HepG2 (cell line): ENCODE data around the gene ECM1. TPM values are rescaled to one million over a fixed set of nuclear protein-coding genes. Genes with fewer than 3 reads are reported as not detected.
A peak's percentile ranks its signal among the peaks of the same experiment; 100 is the strongest.

Source experiments
- GATAD2A ChIP-seq: IDR thresholded peaks from 2 replicates; pipeline ENCODE4 v1.6.1; 2016
- SALL2 ChIP-seq: sonication (generic); formaldehyde crosslinking; IDR thresholded peaks from 2 replicates; pipeline ENCODE4 v1.8.1; 2023; ENCODE audit warnings: mild to moderate bottlenecking, missing genetic modification reagents, inconsistent platforms
- SIN3A ChIP-seq: IDR thresholded peaks from 2 replicates; pipeline ENCODE4 v1.6.1; 2011; ENCODE audit warnings: low read depth, mild to moderate bottlenecking, control low read depth, low read length, borderline replicate concordance
- SMAD9 ChIP-seq: sonication (generic); formaldehyde crosslinking; IDR thresholded peaks from 2 replicates; pipeline ENCODE4 v1.5.1; 2020; ENCODE audit warnings: mild to moderate bottlenecking, missing genetic modification reagents
- ZFY ChIP-seq: sonication (generic); formaldehyde crosslinking; IDR thresholded peaks from 2 replicates; pipeline ENCODE4 v1.4.0; 2020; ENCODE audit warnings: missing genetic modification reagents
- ZNF180 ChIP-seq: sonication (generic); formaldehyde crosslinking; IDR thresholded peaks from 2 replicates; pipeline ENCODE4 v1.4.0; 2020; ENCODE audit warnings: low read depth, missing genetic modification reagents, borderline replicate concordance
- ZNF256 ChIP-seq: sonication (generic); formaldehyde crosslinking; conservative IDR thresholded peaks from 2 replicates; pipeline ENCODE4 v1.4.0; 2020; ENCODE audit warnings: missing genetic modification reagents
- ZNF737 ChIP-seq: sonication (generic); formaldehyde crosslinking; IDR thresholded peaks from 2 replicates; pipeline ENCODE4 v1.5.0; 2020; ENCODE audit warnings: missing genetic modification reagents, mild to moderate bottlenecking, borderline replicate concordance
- ZNF850 ChIP-seq: sonication (generic); formaldehyde crosslinking; conservative IDR thresholded peaks from 2 replicates; pipeline ENCODE4 v1.9.0; 2021; ENCODE audit warnings: mild to moderate bottlenecking, missing genetic modification reagents
- polyA plus RNA-seq, 8 experiments: library from polyadenylated mRNA; depleted of rRNA in 3 of 8; stranded (reverse) in 7 of 8; unstranded in 1 of 8; fragments of >200 nt; fragmentation: Illumina TruSeq in 4 of 8; extraction: Trizol in 4 of 8; gene quantifications; 2 replicates each; pipeline versions ENCODE4 v1.2.1 to v1.2.3, GENCODE V29; 2011 to 2016; ENCODE audit warnings: low read depth in 4 of 8, missing spikeins in 1 of 8, mixed read lengths in 1 of 8; ENCODE audit not compliant: insufficient read depth in 1 of 8
- total RNA-seq, 5 experiments: library from RNA; depleted of rRNA; stranded (reverse); fragments of >200 nt; fragmentation: Illumina TruSeq; extraction: Trizol; gene quantifications; 2 replicates each; pipeline ENCODE4 v1.2.3, GENCODE V29; 2016; ENCODE audit warnings: low read depth in 1 of 5
- TF ChIP-seq, protein P1 (sequence below), 2 experiments: sonication (generic) in 1 of 2; formaldehyde crosslinking in 1 of 2; IDR thresholded peaks; 2 replicates each; pipeline versions ENCODE4 v1.4.0 to v1.6.1; 2016 to 2020; ENCODE audit warnings: borderline replicate concordance in 1 of 2, low read depth in 1 of 2, mild to moderate bottlenecking in 1 of 2, missing genetic modification reagents in 1 of 2
- TF ChIP-seq, protein P2 (sequence below): sonication (generic); formaldehyde crosslinking; IDR thresholded peaks from 2 replicates; pipeline ENCODE4 v1.4.0; 2020; ENCODE audit warnings: mild to moderate bottlenecking, missing genetic modification reagents
- TF ChIP-seq, protein P3 (sequence below): sonication (generic); formaldehyde crosslinking; conservative IDR thresholded peaks from 2 replicates; pipeline ENCODE4 v1.8.0; 2022; ENCODE audit warnings: mild to moderate bottlenecking, moderate library complexity, missing genetic modification reagents

ECM1 gene
- total and polyA plus RNA-seq, 2 of the 13 experiments (the other 11 are each of a cell fraction or from before 2014, with no cell fraction given): 0.42 to 1.0 TPM

DNA sequence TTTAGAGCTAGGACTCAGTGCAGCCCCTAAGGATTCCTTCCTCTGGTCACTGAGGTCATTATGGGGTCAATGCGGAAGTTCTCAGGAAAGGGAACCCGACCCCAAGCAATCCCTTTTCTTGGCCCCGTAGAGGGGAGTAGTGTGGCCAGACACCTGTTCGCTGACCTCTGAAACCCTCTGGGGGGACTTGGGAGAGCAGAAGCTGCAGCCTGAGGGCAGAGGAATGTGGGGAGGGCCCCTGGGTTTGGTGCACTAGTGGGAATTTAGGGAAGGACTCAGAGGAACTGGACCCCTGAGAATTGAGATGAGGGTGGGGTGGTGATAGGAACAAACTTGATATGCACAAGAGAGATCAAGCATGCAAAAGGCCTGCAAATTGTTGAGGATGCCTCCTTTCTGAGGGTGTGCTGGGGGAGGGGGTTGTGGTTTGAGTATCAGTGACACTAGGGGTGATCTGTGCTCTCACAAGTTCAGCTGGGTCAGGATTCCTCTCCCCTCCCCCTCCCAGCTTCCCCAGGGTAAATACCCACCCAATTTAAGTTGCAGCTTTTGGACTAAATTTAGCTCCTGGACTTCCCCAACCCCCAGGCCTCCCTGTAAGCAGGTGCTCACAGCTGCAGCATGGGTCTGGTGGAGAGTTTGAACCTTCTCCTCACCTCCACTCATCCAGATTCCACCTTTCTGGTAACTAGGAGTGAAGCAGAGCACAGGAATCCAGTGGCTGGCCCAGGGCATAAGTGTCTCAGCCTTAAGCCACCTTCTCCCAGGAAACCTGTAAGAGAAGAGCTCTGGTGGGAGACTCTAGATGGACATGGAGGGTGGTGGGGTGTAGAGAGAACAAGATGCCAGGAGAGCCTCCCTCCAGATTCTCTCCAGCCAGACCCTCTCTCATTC, 54.8 kb downstream of the ECM1 start (continued):
- TF ChIP-seq, protein P1, sequence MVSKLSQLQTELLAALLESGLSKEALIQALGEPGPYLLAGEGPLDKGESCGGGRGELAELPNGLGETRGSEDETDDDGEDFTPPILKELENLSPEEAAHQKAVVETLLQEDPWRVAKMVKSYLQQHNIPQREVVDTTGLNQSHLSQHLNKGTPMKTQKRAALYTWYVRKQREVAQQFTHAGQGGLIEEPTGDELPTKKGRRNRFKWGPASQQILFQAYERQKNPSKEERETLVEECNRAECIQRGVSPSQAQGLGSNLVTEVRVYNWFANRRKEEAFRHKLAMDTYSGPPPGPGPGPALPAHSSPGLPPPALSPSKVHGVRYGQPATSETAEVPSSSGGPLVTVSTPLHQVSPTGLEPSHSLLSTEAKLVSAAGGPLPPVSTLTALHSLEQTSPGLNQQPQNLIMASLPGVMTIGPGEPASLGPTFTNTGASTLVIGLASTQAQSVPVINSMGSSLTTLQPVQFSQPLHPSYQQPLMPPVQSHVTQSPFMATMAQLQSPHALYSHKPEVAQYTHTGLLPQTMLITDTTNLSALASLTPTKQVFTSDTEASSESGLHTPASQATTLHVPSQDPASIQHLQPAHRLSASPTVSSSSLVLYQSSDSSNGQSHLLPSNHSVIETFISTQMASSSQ (IDR thresholded peaks at IDR 0.05; ENCODE audit: low read depth): no peak
- TF ChIP-seq, protein P1 (CRISPR knock-in tag; IDR thresholded peaks at IDR 0.05; ENCODE audit: borderline replicate concordance): no peak
- no peak for TF ChIP-seq SMAD9
- no peak for TF ChIP-seq ZFY
- TF ChIP-seq, protein P2, sequence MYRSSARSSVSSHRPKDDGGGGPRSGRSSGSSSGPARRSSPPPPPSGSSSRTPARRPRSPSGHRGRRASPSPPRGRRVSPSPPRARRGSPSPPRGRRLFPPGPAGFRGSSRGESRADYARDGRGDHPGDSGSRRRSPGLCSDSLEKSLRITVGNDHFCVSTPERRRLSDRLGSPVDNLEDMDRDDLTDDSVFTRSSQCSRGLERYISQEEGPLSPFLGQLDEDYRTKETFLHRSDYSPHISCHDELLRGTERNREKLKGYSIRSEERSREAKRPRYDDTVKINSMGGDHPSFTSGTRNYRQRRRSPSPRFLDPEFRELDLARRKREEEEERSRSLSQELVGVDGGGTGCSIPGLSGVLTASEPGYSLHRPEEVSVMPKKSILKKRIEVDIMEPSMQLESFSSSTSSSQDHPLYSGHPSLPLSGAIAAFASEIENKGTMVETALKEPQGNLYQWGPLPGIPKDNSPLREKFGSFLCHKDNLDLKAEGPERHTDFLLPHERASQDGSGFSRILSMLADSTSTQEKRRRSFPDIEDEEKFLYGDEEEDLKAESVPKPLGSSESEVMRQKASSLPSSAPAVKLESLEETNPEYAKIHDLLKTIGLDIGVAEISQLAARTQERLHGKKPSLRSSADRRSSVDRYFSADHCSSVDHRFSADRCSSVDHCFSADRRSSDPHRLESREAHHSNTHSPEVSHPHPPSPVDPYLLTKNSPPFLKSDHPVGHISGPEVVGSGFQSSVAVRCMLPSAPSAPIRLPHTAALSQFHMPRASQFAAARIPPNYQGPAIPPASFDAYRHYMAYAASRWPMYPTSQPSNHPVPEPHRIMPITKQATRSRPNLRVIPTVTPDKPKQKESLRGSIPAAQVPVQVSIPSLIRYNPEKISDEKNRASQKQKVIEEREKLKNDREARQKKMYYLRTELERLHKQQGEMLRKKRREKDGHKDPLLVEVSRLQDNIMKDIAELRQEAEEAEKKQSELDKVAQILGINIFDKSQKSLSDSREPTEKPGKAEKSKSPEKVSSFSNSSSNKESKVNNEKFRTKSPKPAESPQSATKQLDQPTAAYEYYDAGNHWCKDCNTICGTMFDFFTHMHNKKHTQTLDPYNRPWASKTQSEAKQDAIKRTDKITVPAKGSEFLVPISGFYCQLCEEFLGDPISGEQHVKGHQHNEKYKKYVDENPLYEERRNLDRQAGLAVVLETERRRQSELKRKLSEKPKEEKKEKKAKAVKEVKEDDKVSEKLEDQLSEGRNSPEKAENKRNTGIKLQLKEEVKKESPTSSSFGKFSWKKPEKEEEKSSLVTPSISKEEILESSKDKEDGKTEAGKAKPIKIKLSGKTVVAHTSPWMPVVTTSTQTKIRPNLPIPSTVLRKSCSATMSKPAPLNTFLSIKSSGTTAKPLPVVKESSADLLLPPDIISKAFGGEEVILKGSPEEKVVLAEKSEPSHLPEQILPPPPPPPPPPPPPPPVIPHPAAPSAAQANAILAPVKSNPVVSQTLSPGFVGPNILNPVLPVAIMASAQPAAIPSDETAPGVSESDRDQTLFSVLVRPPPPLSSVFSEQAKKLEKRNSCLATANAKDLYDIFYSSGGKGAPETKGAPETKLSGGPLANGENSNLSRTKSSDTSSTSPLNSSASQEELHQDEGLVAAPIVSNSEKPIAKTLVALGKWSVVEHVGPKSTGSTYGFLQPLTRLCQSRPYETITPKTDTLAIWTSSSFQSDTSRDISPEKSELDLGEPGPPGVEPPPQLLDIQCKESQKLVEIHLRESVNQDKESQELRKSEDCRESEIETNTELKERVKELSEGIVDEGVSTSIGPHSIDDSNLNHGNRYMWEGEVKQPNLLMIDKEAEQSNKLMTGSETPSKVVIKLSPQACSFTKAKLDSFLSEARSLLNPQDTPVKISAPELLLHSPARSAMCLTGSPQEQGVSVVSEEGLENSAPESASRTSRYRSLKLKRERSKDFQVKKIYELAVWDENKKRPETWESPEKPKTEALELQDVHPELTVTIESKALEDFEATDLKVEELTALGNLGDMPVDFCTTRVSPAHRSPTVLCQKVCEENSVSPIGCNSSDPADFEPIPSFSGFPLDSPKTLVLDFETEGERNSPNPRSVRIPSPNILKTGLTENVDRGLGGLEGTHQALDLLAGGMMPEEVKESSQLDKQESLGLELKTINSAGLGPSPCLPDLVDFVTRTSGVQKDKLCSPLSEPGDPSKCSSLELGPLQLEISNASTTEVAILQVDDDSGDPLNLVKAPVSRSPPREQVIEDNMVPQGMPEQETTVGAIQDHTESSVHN (CRISPR knock-in tag): no peak
- no peak for TF ChIP-seq SALL2
- no peak for TF ChIP-seq ZNF180 (CRISPR knock-in tag)
- 0 out of 2 replicates have a peak, but pooled peaks have one; percentile 23 for TF ChIP-seq SIN3A
- 0 out of 2 replicates have a peak, but pooled peaks have one; percentile 4 for TF ChIP-seq ZNF737 (CRISPR knock-in tag)
- no peak for TF ChIP-seq ZNF850 (CRISPR knock-in tag)
- TF ChIP-seq ZNF256 (CRISPR knock-in tag): no peak
- TF ChIP-seq GATAD2A (CRISPR knock-in tag): no peak
- TF ChIP-seq, protein P3, sequence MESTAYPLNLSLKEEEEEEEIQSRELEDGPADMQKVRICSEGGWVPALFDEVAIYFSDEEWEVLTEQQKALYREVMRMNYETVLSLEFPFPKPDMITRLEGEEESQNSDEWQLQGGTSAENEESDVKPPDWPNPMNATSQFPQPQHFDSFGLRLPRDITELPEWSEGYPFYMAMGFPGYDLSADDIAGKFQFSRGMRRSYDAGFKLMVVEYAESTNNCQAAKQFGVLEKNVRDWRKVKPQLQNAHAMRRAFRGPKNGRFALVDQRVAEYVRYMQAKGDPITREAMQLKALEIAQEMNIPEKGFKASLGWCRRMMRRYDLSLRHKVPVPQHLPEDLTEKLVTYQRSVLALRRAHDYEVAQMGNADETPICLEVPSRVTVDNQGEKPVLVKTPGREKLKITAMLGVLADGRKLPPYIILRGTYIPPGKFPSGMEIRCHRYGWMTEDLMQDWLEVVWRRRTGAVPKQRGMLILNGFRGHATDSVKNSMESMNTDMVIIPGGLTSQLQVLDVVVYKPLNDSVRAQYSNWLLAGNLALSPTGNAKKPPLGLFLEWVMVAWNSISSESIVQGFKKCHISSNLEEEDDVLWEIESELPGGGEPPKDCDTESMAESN (CRISPR knock-in tag): no peak
